ENCODE results near the gene TMEM245. TPM values are rescaled to one million over a fixed set of nuclear protein-coding genes. Genes with fewer than 3 reads are reported as not detected.
A peak's percentile ranks its signal among the peaks of the same experiment; 100 is the strongest.
"Not testable (repeated sequence)": the region's sequence is repeated elsewhere in the genome, so short reads cannot be mapped to it uniquely, and the experiment has no call there.

Gene TMEM245
- total RNA-seq, 1 donor from 2014 or later, result 85.3 TPM

GRCh38 chr9:109133533-109133932 is 13.8 kb upstream of the TMEM245 start:
- Mint-ChIP-seq H3K27ac (no peak overlapping the region), H3K4me1 (no peaks in the 10 kb centered on the region), H3K27me3 (ENCODE audit: insufficient read depth, low read depth) (peaks cover 2% of the 10 kb centered on the region), H3K4me3 (no peak overlapping the region), H3K9me3 (no peaks in the 10 kb centered on the region), H3K36me3 (no peaks in the 10 kb centered on the region)
- TF ChIP-seq CTCF (IDR thresholded peaks at IDR 0.05) (no peak), EZH2phosphoT487 (IDR thresholded peaks at IDR 0.05) (no peak), EZH2 (IDR thresholded peaks at IDR 0.05) (no peak)
- Histone ChIP-seq H3K79me2 (ENCODE audit: low read depth) (no peaks in the 10 kb centered on the region), H3K27me3 (no peaks in the 10 kb centered on the region), H3K4me3 (no peak overlapping the region), H2AFZ (replicated peaks) (no peak overlapping the region), H3K36me3 (no peaks in the 10 kb centered on the region), H4K20me1 (ENCODE audit: low read depth) (no peaks in the 10 kb centered on the region), H3K9ac (no peak overlapping the region), H3K27ac (no peak overlapping the region), H3K4me2 (no peak overlapping the region), H3F3A (ENCODE audit: low read depth) (no peaks in the 10 kb centered on the region), H3K4me1 (no peaks in the 10 kb centered on the region), H3K9me3 (ENCODE audit: low read depth) (no peaks in the 10 kb centered on the region)
- DNase-seq (ENCODE audit: low spot score), result no peak

GRCh38 chr9:109132567-109133021 is 12.8 kb upstream of the TMEM245 start:
- Mint-ChIP-seq H3K4me1 (no peaks in the 10 kb centered on the region), H3K4me3 (no peak overlapping the region), H3K9me3 (no peaks in the 10 kb centered on the region), H3K36me3 (no peaks in the 10 kb centered on the region), H3K27ac (no peak overlapping the region), H3K27me3 (ENCODE audit: insufficient read depth, low read depth) (peaks cover 2% of the 10 kb centered on the region)
- H3K4me1 ChIP-seq, result no peaks in the 10 kb centered on the region
- no peak overlapping the region for H3K4me3 ChIP-seq
- TF ChIP-seq EZH2phosphoT487 (IDR thresholded peaks at IDR 0.05) (no peak), CTCF (IDR thresholded peaks at IDR 0.05) (peak; percentile 5)
- H3K79me2 ChIP-seq (ENCODE audit: low read depth), result no peaks in the 10 kb centered on the region
- H3F3A ChIP-seq (ENCODE audit: low read depth), result no peaks in the 10 kb centered on the region
- H4K20me1 ChIP-seq (ENCODE audit: low read depth), result no peaks in the 10 kb centered on the region
- no peak overlapping the region for H3K4me2 ChIP-seq
- H3K27ac ChIP-seq, result no peak overlapping the region
- no peak for DNase-seq (ENCODE audit: low spot score)
- H3K27me3 ChIP-seq, result no peaks in the 10 kb centered on the region
- no peaks in the 10 kb centered on the region for H3K9me3 ChIP-seq (ENCODE audit: low read depth)
- no peak overlapping the region for H2AFZ ChIP-seq (replicated peaks)
- no peak overlapping the region for H3K9ac ChIP-seq
- no peaks in the 10 kb centered on the region for H3K36me3 ChIP-seq

- Histone ChIP-seq H3K9me3 (ENCODE audit: low read depth) (no peaks in the 10 kb centered on the region), H3K27ac (no peak overlapping the region), H3F3A (ENCODE audit: low read depth) (no peaks in the 10 kb centered on the region), H3K4me2 (no peak overlapping the region), H3K4me3 (no peak overlapping the region), H4K20me1 (ENCODE audit: low read depth) (no peaks in the 10 kb centered on the region), H3K79me2 (ENCODE audit: low read depth) (no peaks in the 10 kb centered on the region), H3K36me3 (no peaks in the 10 kb centered on the region), H2AFZ (replicated peaks) (no peak overlapping the region), H3K27me3 (no peaks in the 10 kb centered on the region), H3K4me1 (no peaks in the 10 kb centered on the region), H3K9ac (no peak overlapping the region)
- H3K36me3 Mint-ChIP-seq, result no peaks in the 10 kb centered on the region
- H3K27ac Mint-ChIP-seq, result no peak overlapping the region
- H3K27me3 Mint-ChIP-seq (ENCODE audit: insufficient read depth, low read depth), result peaks cover 2% of the 10 kb centered on the region
- TF ChIP-seq EZH2 (IDR thresholded peaks at IDR 0.05) (no peak), CTCF (IDR thresholded peaks at IDR 0.05) (no peak), EZH2phosphoT487 (IDR thresholded peaks at IDR 0.05) (no peak)
- no peaks in the 10 kb centered on the region for H3K9me3 Mint-ChIP-seq
- no peak for DNase-seq (ENCODE audit: low spot score)
- no peaks in the 10 kb centered on the region for H3K4me1 Mint-ChIP-seq
- H3K4me3 Mint-ChIP-seq, result no peak overlapping the region
Measured at GRCh38 chr9:109129470-109130197, 9.9 kb upstream of the TMEM245 start.

GRCh38 chr9:109126671-109127070 is 6.9 kb upstream of the TMEM245 start:
- H3K27ac ChIP-seq; H3F3A ChIP-seq (ENCODE audit: low read depth); H3K4me3 Mint-ChIP-seq; H3K4me3 ChIP-seq; H4K20me1 ChIP-seq (ENCODE audit: low read depth); DNase-seq (ENCODE audit: low spot score); H3K9me3 ChIP-seq (ENCODE audit: low read depth); H3K4me1 ChIP-seq; H3K4me2 ChIP-seq; H3K36me3 ChIP-seq; H3K4me1 Mint-ChIP-seq; H3K27me3 ChIP-seq; H2AFZ ChIP-seq (replicated peaks); H3K79me2 ChIP-seq (ENCODE audit: low read depth); H3K27ac Mint-ChIP-seq; H3K36me3 Mint-ChIP-seq; H3K27me3 Mint-ChIP-seq (ENCODE audit: insufficient read depth, low read depth); H3K9me3 Mint-ChIP-seq; H3K9ac ChIP-seq: not testable (repeated sequence)
